A204.1 (cell line): ENCODE data around the gene NAXE.
"Not testable (repeated sequence)": the region's sequence is repeated elsewhere in the genome, so short reads cannot be mapped to it uniquely, and the experiment has no call there.

ENCODE experiments used
- FAIRE-seq: peaks from 2 replicates; lab custom pipeline; 2012; peaks lifted over from hg19 to GRCh38; lab: Jason Lieb, UNC

Gene NAXE

GRCh38 chr1:156591432-156592157, at the start of gene NAXE:
NAXE (plus strand) TSS chr1:156591776; CDS start chr1:156591805, 29 bp downstream.
- no peak for FAIRE-seq

GRCh38 chr1:156543066-156543465, 48.5 kb upstream of the NAXE start:
- no peak for FAIRE-seq

GRCh38 chr1:156544592-156545102, 46.9 kb upstream of the NAXE start:
- no peak for FAIRE-seq

DNA sequence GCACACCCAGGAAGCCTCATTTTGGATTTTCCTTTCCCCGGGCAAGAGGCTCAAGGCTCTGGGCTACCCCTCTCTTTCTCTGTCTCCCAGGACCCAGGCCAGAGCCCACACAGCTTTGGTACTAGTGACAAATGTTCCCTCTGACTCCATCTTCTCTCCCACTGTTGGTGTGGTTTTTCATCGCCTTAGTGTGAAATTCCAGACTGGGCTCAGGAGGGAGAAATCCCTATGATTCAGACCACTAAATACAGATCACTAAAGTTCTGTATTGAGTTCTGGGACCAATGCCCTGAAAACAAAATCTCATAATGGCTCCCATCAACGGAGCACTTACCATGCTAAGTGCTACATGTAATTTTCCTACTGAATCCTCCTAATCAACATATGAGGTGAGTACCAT, 45.3 kb upstream of the NAXE start:
- no peak for FAIRE-seq

- no peak for FAIRE-seq
Measured at GRCh38 chr1:156547434-156547833, 44.1 kb upstream of the NAXE start.

- no peak for FAIRE-seq
Measured at GRCh38 chr1:156547982-156548381, 43.6 kb upstream of the NAXE start.

GRCh38 chr1:156549390-156549789, 42.2 kb upstream of the NAXE start:
- no peak for FAIRE-seq

- FAIRE-seq: no peak
Measured at GRCh38 chr1:156549831-156550230, 41.7 kb upstream of the NAXE start.

GRCh38 chr1:156550346-156550745, 41.2 kb upstream of the NAXE start:
- no peak for FAIRE-seq

DNA sequence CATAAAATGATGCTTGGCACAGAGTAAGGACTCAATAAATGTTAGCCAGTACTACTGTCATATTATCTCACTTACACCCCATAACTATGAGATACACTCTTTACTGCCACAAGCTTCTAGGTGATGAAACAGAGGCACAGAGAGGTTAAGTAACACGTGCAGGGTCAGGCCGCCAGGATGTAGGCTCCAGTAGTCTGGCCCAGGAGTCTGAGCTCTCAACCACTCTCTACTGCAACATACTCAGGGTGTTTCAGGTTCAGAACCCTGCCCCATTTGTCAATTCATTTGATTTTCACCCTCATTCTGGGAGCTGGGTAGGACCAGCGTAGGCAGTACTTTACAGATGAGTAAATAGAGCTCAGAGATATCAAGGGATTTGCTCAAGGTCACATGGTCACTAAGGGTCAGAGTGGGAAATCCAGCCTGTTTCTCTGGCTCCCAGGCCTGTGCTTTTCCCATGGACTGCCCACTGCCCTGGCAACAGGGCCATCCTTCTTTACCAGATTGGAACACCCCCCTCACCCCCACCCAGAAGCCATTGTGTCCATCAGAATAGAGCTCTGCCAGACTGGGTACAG, 40.4 kb upstream of the NAXE start:
- FAIRE-seq: no peak

- FAIRE-seq: no peak
Measured at GRCh38 chr1:156551869-156552268, 39.7 kb upstream of the NAXE start.

DNA sequence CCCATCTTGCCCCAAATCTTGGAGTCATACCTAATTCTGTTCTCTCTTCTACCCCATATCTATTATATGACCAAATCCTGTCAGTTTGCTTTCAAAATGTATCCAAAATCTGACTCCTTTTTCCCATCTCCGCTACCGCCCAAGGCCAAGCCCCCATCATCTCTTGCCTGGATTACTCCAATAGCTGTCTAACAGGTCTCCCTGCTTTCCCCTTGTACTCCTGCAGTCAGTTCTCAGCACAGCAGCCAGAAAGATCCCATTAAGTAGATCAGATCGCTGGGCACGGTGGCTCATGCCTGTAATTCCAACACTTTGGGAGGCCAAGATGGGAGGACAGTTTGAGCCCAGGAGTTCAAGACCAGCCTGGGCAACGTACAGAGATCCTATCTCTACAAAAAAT, 39.1 kb upstream of the NAXE start:
- FAIRE-seq: no peak

DNA sequence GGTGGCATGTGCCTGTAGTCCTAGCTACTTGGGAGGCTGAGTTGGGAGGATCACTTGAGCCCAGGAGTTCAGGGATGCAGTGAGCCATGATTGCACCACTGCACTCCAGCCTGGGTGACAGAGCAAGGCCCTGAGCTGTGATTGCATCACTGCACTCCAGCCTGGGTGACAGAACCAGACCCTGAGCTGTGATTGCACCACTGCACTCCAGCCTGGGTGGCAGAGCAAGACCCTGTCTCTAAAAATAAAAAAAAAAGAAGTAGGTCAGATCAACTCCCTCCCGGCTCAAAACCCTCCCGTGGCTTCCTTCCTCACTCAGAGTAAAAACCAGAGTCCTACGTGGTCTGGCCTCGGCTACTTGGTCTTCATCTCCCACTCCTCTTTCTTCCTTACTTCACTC, 38.6 kb upstream of the NAXE start:
- FAIRE-seq: not testable (repeated sequence)

GRCh38 chr1:156553860-156554485, 37.6 kb upstream of the NAXE start:
- no peak for FAIRE-seq

GRCh38 chr1:156554971-156555370, 36.6 kb upstream of the NAXE start:
- no peak for FAIRE-seq

DNA sequence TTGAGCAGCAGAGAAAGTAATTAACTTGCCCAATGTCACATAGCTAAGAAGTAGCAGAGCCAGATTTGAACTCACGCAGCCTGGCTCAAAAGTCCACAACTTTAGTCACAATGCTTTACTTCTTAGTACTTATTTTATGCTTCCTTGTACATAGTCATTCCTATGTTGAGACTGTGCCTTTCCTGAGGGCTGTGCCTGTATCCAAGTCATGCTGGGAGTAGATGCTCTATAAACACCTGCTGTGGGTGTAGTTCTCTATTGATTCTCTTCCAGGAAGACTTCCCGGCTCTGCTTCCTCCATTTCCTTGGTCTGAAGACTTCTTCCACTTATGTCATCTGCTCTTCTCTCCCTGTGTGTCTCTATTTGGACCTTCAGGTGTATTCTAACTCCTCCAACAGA, 35.9 kb upstream of the NAXE start:
- FAIRE-seq: no peak

- FAIRE-seq: no peak
Measured at GRCh38 chr1:156556354-156556753, 35.2 kb upstream of the NAXE start.

- FAIRE-seq: no peak
Measured at GRCh38 chr1:156559086-156559796, 32.3 kb upstream of the NAXE start.

- FAIRE-seq: no peak
Measured at GRCh38 chr1:156559797-156560385, 31.7 kb upstream of the NAXE start.

DNA sequence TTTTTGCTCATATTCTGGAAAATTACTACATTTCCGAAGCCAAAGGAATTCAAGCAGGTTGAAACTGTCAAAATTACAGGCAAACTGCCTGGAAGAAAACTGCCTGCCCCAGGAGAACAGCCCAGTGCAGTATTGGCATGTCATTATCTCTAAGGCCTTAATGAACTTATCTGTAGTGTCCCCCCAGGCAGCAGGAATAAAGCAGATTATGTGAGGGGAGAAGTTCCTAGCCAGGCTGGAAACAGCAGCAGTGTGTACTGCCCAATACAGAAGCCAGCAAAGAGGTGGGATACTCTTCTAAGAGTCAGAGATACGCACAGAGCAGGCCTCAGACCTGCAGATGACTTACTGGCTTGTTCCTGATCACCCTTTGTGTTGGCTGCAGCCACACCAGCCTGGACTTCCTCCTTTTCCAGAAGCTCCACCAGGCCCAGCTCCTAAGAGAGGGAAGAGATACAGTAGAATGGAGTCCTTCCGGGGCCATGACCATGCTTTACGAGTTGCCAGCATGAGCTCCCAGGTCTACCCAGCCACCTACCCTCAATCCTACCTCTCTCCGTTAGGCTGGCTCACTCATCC, 30.9 kb upstream of the NAXE start:
- no peak for FAIRE-seq

DNA sequence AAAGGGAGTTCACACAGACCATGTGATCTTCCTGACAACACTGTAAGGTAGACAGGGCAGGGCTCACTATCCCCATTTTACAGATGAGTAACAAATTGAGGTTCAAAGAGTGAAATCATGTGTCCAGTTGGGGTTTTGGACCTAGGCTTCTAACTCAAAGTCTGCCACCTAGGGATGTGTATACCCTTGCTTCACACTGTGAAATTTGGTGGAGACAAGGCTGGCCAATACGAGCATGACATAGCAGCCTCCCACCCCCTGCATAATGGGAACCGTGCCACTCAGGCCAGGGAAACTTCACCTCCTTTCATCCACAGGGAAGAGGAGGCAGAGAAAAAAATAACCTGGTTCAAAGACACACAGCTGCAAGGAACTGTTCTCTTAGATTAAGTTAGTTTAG, 26.1 kb upstream of the NAXE start:
- FAIRE-seq: no peak

DNA sequence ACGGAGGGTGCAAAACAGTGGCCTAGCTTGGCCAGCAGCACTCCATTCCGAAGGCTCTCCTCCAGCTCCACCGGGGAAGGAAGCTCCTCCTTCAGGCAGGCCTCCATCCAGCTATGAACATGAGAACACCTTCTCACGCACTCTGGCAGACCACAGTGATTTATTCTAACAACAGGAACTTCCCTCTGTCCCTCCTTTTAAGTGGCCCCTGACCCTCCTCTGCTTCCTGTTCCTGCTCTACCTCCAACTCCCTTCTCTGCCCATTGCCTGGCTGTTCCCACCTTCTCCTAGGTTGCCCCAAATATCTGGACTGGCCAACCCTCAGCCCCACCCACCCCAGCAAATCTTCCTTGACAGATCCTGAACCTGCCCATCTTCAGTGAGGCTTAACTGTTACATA, 25.1 kb upstream of the NAXE start:
- FAIRE-seq: no peak
